Right lobe of liver (tissue), 4 donors: Measurements from ENCODE around the gene GALNTL6.

ENCODE experiments used
- CTCF ChIP-seq, 4 donors: fragments of 200-600 bp in 3 of 4; fragments of 450-650 bp in 1 of 4; IDR thresholded peaks; one replicate each; pipeline versions ENCODE4 v1.5.1 to v1.8.0; 2016 to 2022; ENCODE audit warnings: antibody characterized with exemption in 4 of 4, mild to moderate bottlenecking in 2 of 4
- POLR2A ChIP-seq: fragments of 450-650 bp; IDR thresholded peaks from one replicate; pipeline ENCODE4 v1.6.1; 2017; ENCODE audit warnings: antibody characterized with exemption, mild to moderate bottlenecking
- donor health status: DM: no; HTN: no; CAD: no.
- donor health status: DM: no; HTN: no; CAD: no.
- donor health status: DM: no; HTN: yes; CAD: no.

- TF ChIP-seq CTCF (IDR thresholded peaks at IDR 0.05) (no peak), POLR2A (no peak)
These were observed 282.0 kb downstream of the GALNTL6 start for GRCh38 chr4:172095161-172095560.
